HCT116 (cell line): ENCODE measurements around the gene REG3G. TPM values are rescaled to one million over a fixed set of nuclear protein-coding genes. Genes with fewer than 3 reads are reported as not detected.

Source experiments
- ATAC-seq: fragments of 200-7000 bp; cut with Tn5 transposase; 2 replicates; pipeline ENCODE4 v1.9.1; 2020; ENCODE audit warnings: mild to moderate bottlenecking, moderate library complexity
- BruUV-seq: library from RNA; stranded (reverse); fragments of 400-500 nt; replicated peaks from 2 replicates; lab custom pipeline; 2021; lab: Mats Ljungman, UMichigan
- CTCF ChIA-PET: fragments of 300-600 bp; sonication (Branson Sonifier 250); formaldehyde crosslinking; loops from one replicate; lab custom pipeline; 2021; ENCODE audit warnings: antibody characterized with exemption; lab: Charles Lee
- POLR2A ChIA-PET: fragments of 300-600, 350-600 bp; sonication (Branson Sonifier 250); formaldehyde crosslinking; loops from one replicate; lab custom pipeline; 2021; ENCODE audit warnings: antibody characterized with exemption; lab: Charles Lee
- RAD21 ChIA-PET, 2 experiments: fragments of 300-600 bp; sonication (Branson Sonifier 250); formaldehyde crosslinking; loops; one replicate each; lab custom pipeline; 2023; ENCODE audit warnings: low total read pairs in 2 of 2; ENCODE audit not compliant: uncharacterized antibody in 2 of 2, unreplicated experiment in 2 of 2, low non-redundant PET in 1 of 2; lab: Charles Lee
- DNase-seq: peaks from one replicate; pipeline ENCODE4 v3.0.0-alpha.2; 2010; ENCODE audit warnings: low read depth, low spot score
- H2AFZ ChIP-seq: fragments of 200-600 bp; shearing (Covaris generic), sonication (generic); 2 replicates; pipeline ENCODE4 v1.6.1; 2017; ENCODE audit warnings: low read depth, mixed run types, mixed read lengths, antibody characterized with exemption, low read length; ENCODE audit not compliant: poor library complexity, severe bottlenecking
- H3K27ac ChIP-seq: 2 replicates; pipeline ENCODE4 v1.5.1; 2012; ENCODE audit warnings: low read depth, low read length
- H3K27me3 ChIP-seq: fragments of 200-600 bp; sonication (generic); 2 replicates; pipeline ENCODE4 v1.6.1; 2016; ENCODE audit warnings: mixed run types, low read length, mixed read lengths; ENCODE audit not compliant: insufficient read depth
- H3K36me3 ChIP-seq, 2 experiments: fragments of 200-500 bp in 1 of 2; fragments of 200-600 bp in 1 of 2; sonication (Bioruptor generic) in 1 of 2; sonication (generic) in 1 of 2; 2 replicates each; pipeline versions ENCODE4 v1.5.1 to v1.6.1; 2014 to 2016; ENCODE audit warnings: low read length in 2 of 2, inconsistent platforms in 1 of 2, mixed read lengths in 1 of 2, mixed run types in 1 of 2; ENCODE audit not compliant: insufficient read depth in 2 of 2, control insufficient read depth in 1 of 2
- H3K4me1 ChIP-seq, 2 experiments: fragments of 200-600 bp in 1 of 2; sonication (generic) in 1 of 2; 2 replicates each; pipeline versions ENCODE4 v1.5.1 to v1.6.1; 2012 to 2017; ENCODE audit warnings: low read length in 2 of 2, inconsistent platforms in 1 of 2, mild to moderate bottlenecking in 1 of 2, mixed read lengths in 1 of 2, mixed run types in 1 of 2, moderate library complexity in 1 of 2; ENCODE audit not compliant: insufficient read depth in 2 of 2, control insufficient read depth in 1 of 2
- H3K4me2 ChIP-seq: fragments of 200-600 bp; sonication (generic); 2 replicates; pipeline ENCODE4 v1.6.1; 2017; ENCODE audit warnings: mixed run types, low read length, mixed read lengths
- H3K4me3 ChIP-seq, 2 experiments: fragments of 200-600 bp in 1 of 2; sonication (generic) in 1 of 2; replicated peaks in 1 of 2; 2 replicates each; pipeline ENCODE4 v1.5.1; 2011 to 2016; ENCODE audit warnings: low read length in 2 of 2, control low read depth in 1 of 2, low read depth in 1 of 2, mild to moderate bottlenecking in 1 of 2, mixed read lengths in 1 of 2, mixed run types in 1 of 2
- H3K79me2 ChIP-seq: fragments of 200-600 bp; sonication (generic); 2 replicates; pipeline ENCODE4 v1.6.1; 2017; ENCODE audit warnings: mild to moderate bottlenecking, mixed run types, low read length, moderate library complexity, mixed read lengths; ENCODE audit not compliant: insufficient read depth
- H3K9ac ChIP-seq: fragments of 200-600 bp; sonication (generic); 2 replicates; pipeline ENCODE4 v1.6.1; 2016; ENCODE audit warnings: low read length, mixed read lengths
- H3K9me2 ChIP-seq: fragments of 200-600 bp; sonication (generic), shearing (Covaris generic); 2 replicates; pipeline ENCODE4 v1.6.1; 2017; ENCODE audit warnings: mixed run types, mild to moderate bottlenecking, moderate library complexity; ENCODE audit not compliant: insufficient read depth
- H3K9me3 ChIP-seq, 2 experiments: fragments of 200-500 bp in 1 of 2; fragments of 200-600 bp in 1 of 2; sonication (Bioruptor generic) in 1 of 2; sonication (generic) in 1 of 2; 2 replicates each; pipeline ENCODE4 v1.6.1; 2014 to 2017; ENCODE audit warnings: low read length in 2 of 2, mixed read lengths in 2 of 2, inconsistent platforms in 1 of 2, low read depth in 1 of 2, mild to moderate bottlenecking in 1 of 2, mixed run types in 1 of 2, moderate library complexity in 1 of 2; ENCODE audit not compliant: control insufficient read depth in 1 of 2, insufficient read depth in 1 of 2
- H4K20me1 ChIP-seq: fragments of 200-600 bp; sonication (generic), shearing (Covaris generic); 2 replicates; pipeline ENCODE4 v1.6.1; 2017; ENCODE audit warnings: mixed run types, mild to moderate bottlenecking, moderate library complexity; ENCODE audit not compliant: insufficient read depth
- TCF7L2 ChIP-seq: IDR thresholded peaks from 2 replicates; pipeline ENCODE4 v1.7.0; 2011; ENCODE audit warnings: borderline replicate concordance, inconsistent platforms; ENCODE audit not compliant: insufficient read depth, insufficient read length; ENCODE audit errors: extremely low read depth
- intact Hi-C: fragments of 100-400 bp; cut with micrococcal nuclease; formaldehyde crosslinking; loops from 2 replicates; pipeline ENCODE4 v1.10.0; 2022
- total RNA-seq: library from RNA; stranded (reverse); gene quantifications from one replicate; pipeline ENCODE4 v1.2.1, GENCODE V29; 2021; ENCODE audit not compliant: unreplicated experiment
- TF ChIP-seq, protein P1 (sequence below): IDR thresholded peaks from 2 replicates; pipeline ENCODE4 v1.6.1; 2012; ENCODE audit warnings: low read depth
- TF ChIP-seq, protein P2 (sequence below): IDR thresholded peaks from 2 replicates; pipeline ENCODE4 v1.6.1; 2011; ENCODE audit warnings: mild to moderate bottlenecking, low read length, moderate library complexity; ENCODE audit not compliant: insufficient replicate concordance; ENCODE audit errors: extremely low read depth

REG3G gene
- total RNA-seq, 1 experiment from 2014 or later: 0.86 TPM

DNA sequence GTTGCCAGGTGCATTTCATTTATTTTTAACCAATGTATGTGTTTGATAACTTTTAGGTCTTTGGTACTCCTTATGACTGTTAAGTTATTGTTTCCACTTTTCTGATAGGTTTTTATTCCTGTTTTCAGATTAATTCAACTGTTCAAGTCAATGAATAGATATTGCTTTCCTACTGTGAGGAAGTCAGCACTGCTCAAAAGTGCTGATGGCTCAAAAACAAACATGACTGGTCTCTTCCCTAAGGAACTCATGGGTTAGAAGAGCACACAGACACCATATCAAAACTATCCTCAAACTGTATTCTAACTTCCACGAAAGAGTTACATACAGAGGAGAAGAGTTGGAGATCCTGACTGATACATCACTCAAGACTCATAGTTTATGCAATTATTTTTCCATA is 39.9 kb upstream of the REG3G start:
- Histone ChIP-seq H3K9me2 (no peaks in the 10 kb centered on the region), H3K27me3 (no peaks in the 10 kb centered on the region), H3K4me3 (no peak overlapping the region), H3K4me2 (no peak overlapping the region), H3K9me3 (peaks cover 4 to 33% of the 10 kb centered on the region in 2 experiments; a peak in 2 of 4 replicates), H4K20me1 (no peaks in the 10 kb centered on the region), H3K9ac (no peak overlapping the region), H3K27ac (no peak overlapping the region), H3K79me2 (no peaks in the 10 kb centered on the region), H3K4me1 (no peaks in the 10 kb centered on the region), H3K36me3 (no peaks in the 10 kb centered on the region), H2AFZ (no peak overlapping the region)
- no peak for ATAC-seq
- no peak for TF ChIP-seq TCF7L2
- TF ChIP-seq, protein P1, sequence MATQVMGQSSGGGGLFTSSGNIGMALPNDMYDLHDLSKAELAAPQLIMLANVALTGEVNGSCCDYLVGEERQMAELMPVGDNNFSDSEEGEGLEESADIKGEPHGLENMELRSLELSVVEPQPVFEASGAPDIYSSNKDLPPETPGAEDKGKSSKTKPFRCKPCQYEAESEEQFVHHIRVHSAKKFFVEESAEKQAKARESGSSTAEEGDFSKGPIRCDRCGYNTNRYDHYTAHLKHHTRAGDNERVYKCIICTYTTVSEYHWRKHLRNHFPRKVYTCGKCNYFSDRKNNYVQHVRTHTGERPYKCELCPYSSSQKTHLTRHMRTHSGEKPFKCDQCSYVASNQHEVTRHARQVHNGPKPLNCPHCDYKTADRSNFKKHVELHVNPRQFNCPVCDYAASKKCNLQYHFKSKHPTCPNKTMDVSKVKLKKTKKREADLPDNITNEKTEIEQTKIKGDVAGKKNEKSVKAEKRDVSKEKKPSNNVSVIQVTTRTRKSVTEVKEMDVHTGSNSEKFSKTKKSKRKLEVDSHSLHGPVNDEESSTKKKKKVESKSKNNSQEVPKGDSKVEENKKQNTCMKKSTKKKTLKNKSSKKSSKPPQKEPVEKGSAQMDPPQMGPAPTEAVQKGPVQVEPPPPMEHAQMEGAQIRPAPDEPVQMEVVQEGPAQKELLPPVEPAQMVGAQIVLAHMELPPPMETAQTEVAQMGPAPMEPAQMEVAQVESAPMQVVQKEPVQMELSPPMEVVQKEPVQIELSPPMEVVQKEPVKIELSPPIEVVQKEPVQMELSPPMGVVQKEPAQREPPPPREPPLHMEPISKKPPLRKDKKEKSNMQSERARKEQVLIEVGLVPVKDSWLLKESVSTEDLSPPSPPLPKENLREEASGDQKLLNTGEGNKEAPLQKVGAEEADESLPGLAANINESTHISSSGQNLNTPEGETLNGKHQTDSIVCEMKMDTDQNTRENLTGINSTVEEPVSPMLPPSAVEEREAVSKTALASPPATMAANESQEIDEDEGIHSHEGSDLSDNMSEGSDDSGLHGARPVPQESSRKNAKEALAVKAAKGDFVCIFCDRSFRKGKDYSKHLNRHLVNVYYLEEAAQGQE: no peak
- no peak for DNase-seq
- RAD21 ChIA-PET: no interaction called here
- no TSS peak for BruUV-seq
- CTCF ChIA-PET: no interaction called here
- intact Hi-C loops: no loop called here
- POLR2A ChIA-PET: no interaction called here

DNA sequence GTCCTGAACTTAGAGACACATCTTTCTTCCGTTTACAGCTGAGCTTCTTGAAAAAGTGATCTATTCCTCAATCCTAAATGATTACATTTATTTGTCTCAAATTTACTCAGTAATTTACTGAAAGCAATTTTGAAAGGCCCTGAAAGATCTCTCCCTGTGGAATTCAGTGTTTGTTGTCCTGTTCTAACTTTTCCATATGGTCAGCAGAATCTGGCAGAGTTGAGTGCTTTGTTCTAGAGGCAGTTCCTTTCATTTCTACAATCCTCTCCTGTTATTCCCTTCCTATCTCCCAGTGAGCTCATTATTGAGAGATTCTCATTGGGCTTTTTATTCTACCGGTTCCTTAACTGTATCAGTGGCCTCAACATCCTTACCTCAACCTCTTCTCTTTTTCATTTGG is 36.5 kb upstream of the REG3G start:
- CTCF ChIA-PET: no interaction called here
- peaks cover 0 to 24% of the 10 kb centered on the region in 2 experiments; a peak in 2 of 4 replicates for H3K9me3 ChIP-seq
- intact Hi-C loops: no loop called here
- RAD21 ChIA-PET: no interaction called here
- POLR2A ChIA-PET: no interaction called here
- H3K9ac ChIP-seq: no peak overlapping the region
- H3K27me3 ChIP-seq: no peaks in the 10 kb centered on the region
- H2AFZ ChIP-seq: no peak overlapping the region
- TF ChIP-seq, protein P2, sequence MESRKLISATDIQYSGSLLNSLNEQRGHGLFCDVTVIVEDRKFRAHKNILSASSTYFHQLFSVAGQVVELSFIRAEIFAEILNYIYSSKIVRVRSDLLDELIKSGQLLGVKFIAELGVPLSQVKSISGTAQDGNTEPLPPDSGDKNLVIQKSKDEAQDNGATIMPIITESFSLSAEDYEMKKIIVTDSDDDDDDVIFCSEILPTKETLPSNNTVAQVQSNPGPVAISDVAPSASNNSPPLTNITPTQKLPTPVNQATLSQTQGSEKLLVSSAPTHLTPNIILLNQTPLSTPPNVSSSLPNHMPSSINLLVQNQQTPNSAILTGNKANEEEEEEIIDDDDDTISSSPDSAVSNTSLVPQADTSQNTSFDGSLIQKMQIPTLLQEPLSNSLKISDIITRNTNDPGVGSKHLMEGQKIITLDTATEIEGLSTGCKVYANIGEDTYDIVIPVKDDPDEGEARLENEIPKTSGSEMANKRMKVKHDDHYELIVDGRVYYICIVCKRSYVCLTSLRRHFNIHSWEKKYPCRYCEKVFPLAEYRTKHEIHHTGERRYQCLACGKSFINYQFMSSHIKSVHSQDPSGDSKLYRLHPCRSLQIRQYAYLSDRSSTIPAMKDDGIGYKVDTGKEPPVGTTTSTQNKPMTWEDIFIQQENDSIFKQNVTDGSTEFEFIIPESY: no peak
- no peaks in the 10 kb centered on the region for H3K79me2 ChIP-seq
- no peak overlapping the region for H3K4me2 ChIP-seq
- H3K4me1 ChIP-seq: no peaks in the 10 kb centered on the region
- H3K27ac ChIP-seq: no peak overlapping the region
- H3K4me3 ChIP-seq: no peak overlapping the region
- no peak for ATAC-seq
- no TSS peak for BruUV-seq
- DNase-seq: no peak
- H3K36me3 ChIP-seq: no peaks in the 10 kb centered on the region
- H4K20me1 ChIP-seq: no peaks in the 10 kb centered on the region
- H3K9me2 ChIP-seq: no peaks in the 10 kb centered on the region
